Measurements from ENCODE around the gene ARID1B.

The ARID1B gene

GRCh38 chr6:156762547-156762946 is 14.6 kb upstream of the ARID1B start:
- DNase-seq (no peak), ATAC-seq (replicated peaks) (no peak)
- Mint-ChIP-seq H3K9me3 (peaks cover 0 to 2% of the 10 kb centered on the region in 2 donors), H3K27me3 (no peaks in the 10 kb centered on the region), H3K27ac (no peak overlapping the region), H3K4me1 (peaks cover 13 to 15% of the 10 kb centered on the region in 2 donors), H3K36me3 (no peaks in the 10 kb centered on the region), H3K4me3 (no peak overlapping the region)

- no peaks in the 10 kb centered on the region for H3K36me3 Mint-ChIP-seq
- H3K4me1 Mint-ChIP-seq, result peaks cover 24 to 30% of the 10 kb centered on the region in 2 donors
- H3K27ac Mint-ChIP-seq, result no peak overlapping the region
- no peaks in the 10 kb centered on the region for H3K27me3 Mint-ChIP-seq
- no peak overlapping the region for H3K4me3 Mint-ChIP-seq
- ATAC-seq (replicated peaks), result no peak
- peaks cover 0 to 2% of the 10 kb centered on the region in 2 donors for H3K9me3 Mint-ChIP-seq
- DNase-seq, result no peak
Measured at GRCh38 chr6:156765117-156765516, 12.1 kb upstream of the ARID1B start.

GRCh38 chr6:156767603-156768467 is 9.3 kb upstream of the ARID1B start:
- ATAC-seq (replicated peaks) (peak; percentile 97), DNase-seq (peak; percentile 28)
- peak overlapping the region; percentile 26 to 52 for H3K4me3 Mint-ChIP-seq
- peak overlapping the region; percentile 89 for H3K27ac Mint-ChIP-seq
- H3K27me3 Mint-ChIP-seq, result no peaks in the 10 kb centered on the region
- peaks cover 20 to 30% of the 10 kb centered on the region in 2 donors for H3K4me1 Mint-ChIP-seq
- peaks cover 0 to 2% of the 10 kb centered on the region in 2 donors for H3K9me3 Mint-ChIP-seq
- no peaks in the 10 kb centered on the region for H3K36me3 Mint-ChIP-seq

- no peak for ATAC-seq (replicated peaks)
- DNase-seq, result no peak
- Mint-ChIP-seq H3K27me3 (no peaks in the 10 kb centered on the region), H3K36me3 (no peaks in the 10 kb centered on the region), H3K4me3 (no peak overlapping the region), H3K27ac (no peak overlapping the region), H3K4me1 (peaks cover 31 to 54% of the 10 kb centered on the region in 2 donors), H3K9me3 (no peaks in the 10 kb centered on the region)
Measured at GRCh38 chr6:156771047-156771446, 6.1 kb upstream of the ARID1B start.

GRCh38 chr6:156771761-156772160 is 5.4 kb upstream of the ARID1B start:
- H3K36me3 Mint-ChIP-seq, result no peaks in the 10 kb centered on the region
- H3K4me1 Mint-ChIP-seq, result peaks cover 29 to 53% of the 10 kb centered on the region in 2 donors
- no peak overlapping the region for H3K4me3 Mint-ChIP-seq
- no peaks in the 10 kb centered on the region for H3K9me3 Mint-ChIP-seq
- ATAC-seq (replicated peaks), result no peak
- no peak for DNase-seq
- no peak overlapping the region for H3K27ac Mint-ChIP-seq
- no peaks in the 10 kb centered on the region for H3K27me3 Mint-ChIP-seq

GRCh38 chr6:156773476-156773875 is 3.7 kb upstream of the ARID1B start:
- H3K4me3 Mint-ChIP-seq, result no peak overlapping the region
- H3K9me3 Mint-ChIP-seq, result no peaks in the 10 kb centered on the region
- H3K27ac Mint-ChIP-seq, result peak overlapping the region; percentile 20
- peaks cover 19 to 38% of the 10 kb centered on the region in 2 donors for H3K4me1 Mint-ChIP-seq
- no peak for ATAC-seq (replicated peaks)
- H3K36me3 Mint-ChIP-seq, result peaks cover 3 to 4% of the 10 kb centered on the region in 2 donors
- H3K27me3 Mint-ChIP-seq, result no peaks in the 10 kb centered on the region
- no peak for DNase-seq

- Mint-ChIP-seq H3K4me1 (peaks cover 18 to 31% of the 10 kb centered on the region in 2 donors), H3K36me3 (peaks cover 3 to 4% of the 10 kb centered on the region in 2 donors), H3K4me3 (peak overlapping the region; percentile 20 to 29), H3K27ac (no peak overlapping the region), H3K27me3 (no peaks in the 10 kb centered on the region), H3K9me3 (no peaks in the 10 kb centered on the region)
- DNase-seq, result no peak
- no peak for ATAC-seq (replicated peaks)
Measured at GRCh38 chr6:156773935-156774852, 3.0 kb upstream of the ARID1B start.

GRCh38 chr6:156774863-156775405 is 2.2 kb upstream of the ARID1B start:
- peaks cover 18 to 31% of the 10 kb centered on the region in 2 donors for H3K4me1 Mint-ChIP-seq
- H3K27me3 Mint-ChIP-seq, result no peaks in the 10 kb centered on the region
- H3K36me3 Mint-ChIP-seq, result peaks cover 3 to 4% of the 10 kb centered on the region in 2 donors
- ATAC-seq (replicated peaks), result no peak
- peak overlapping the region; percentile 37 for H3K27ac Mint-ChIP-seq
- no peak for DNase-seq
- H3K9me3 Mint-ChIP-seq, result no peaks in the 10 kb centered on the region
- peak overlapping the region; percentile 20 to 29 for H3K4me3 Mint-ChIP-seq

GRCh38 chr6:156775717-156776116 is 1.5 kb upstream of the ARID1B start:
- Mint-ChIP-seq H3K27ac (no peak overlapping the region), H3K4me1 (peaks cover 20 to 33% of the 10 kb centered on the region in 2 donors), H3K36me3 (peaks cover 4 to 6% of the 10 kb centered on the region in 2 donors), H3K4me3 (no peak overlapping the region), H3K9me3 (no peaks in the 10 kb centered on the region), H3K27me3 (no peaks in the 10 kb centered on the region)
- DNase-seq (no peak), ATAC-seq (replicated peaks) (no peak)

- Mint-ChIP-seq H3K9me3 (no peaks in the 10 kb centered on the region), H3K36me3 (peaks cover 5 to 6% of the 10 kb centered on the region in 2 donors), H3K27me3 (no peaks in the 10 kb centered on the region), H3K4me1 (peaks cover 22 to 40% of the 10 kb centered on the region in 2 donors), H3K4me3 (peak overlapping the region; percentile 83 to 95), H3K27ac (peak overlapping the region; percentile 93)
- DNase-seq (no peak), ATAC-seq (replicated peaks) (no peak)
Measured at GRCh38 chr6:156776470-156776839, 723 bp upstream of the ARID1B start.

- Mint-ChIP-seq H3K36me3 (peaks cover 5 to 6% of the 10 kb centered on the region in 2 donors), H3K27me3 (no peaks in the 10 kb centered on the region), H3K9me3 (no peaks in the 10 kb centered on the region), H3K27ac (peak overlapping the region; percentile 98), H3K4me1 (peaks cover 23 to 50% of the 10 kb centered on the region in 2 donors), H3K4me3 (peak overlapping the region; percentile 96)
- DNase-seq (peak; percentile 43), ATAC-seq (replicated peaks) (peak; percentile 44 to 49)
Measured at GRCh38 chr6:156777577-156778453, 637 bp downstream of the ARID1B start.

GRCh38 chr6:156778454-156779205 is 1.5 kb downstream of the ARID1B start:
- DNase-seq (peak; percentile 48), ATAC-seq (replicated peaks) (peak; percentile 2 to 6)
- peaks cover 5 to 6% of the 10 kb centered on the region in 2 donors for H3K36me3 Mint-ChIP-seq
- H3K4me1 Mint-ChIP-seq, result peaks cover 22 to 50% of the 10 kb centered on the region in 2 donors
- H3K4me3 Mint-ChIP-seq, result peak overlapping the region; percentile 90 to 96
- no peaks in the 10 kb centered on the region for H3K27me3 Mint-ChIP-seq
- peak overlapping the region; percentile 98 for H3K27ac Mint-ChIP-seq
- H3K9me3 Mint-ChIP-seq, result no peaks in the 10 kb centered on the region
